GM19240 (cell line): ENCODE measurements around the gene KRTAP10-3.
"Not testable (repeated sequence)": the region's sequence is repeated elsewhere in the genome, so short reads cannot be mapped to it uniquely, and the experiment has no call there.

ENCODE experiments used
- DNase-seq: peaks from one replicate; pipeline ENCODE4 v3.0.0; 2011; ENCODE audit warnings: low spot score; ENCODE audit not compliant: insufficient read length

The KRTAP10-3 gene

GRCh38 chr21:44590897-44591800, 32.6 kb upstream of the KRTAP10-3 start:
- not testable (repeated sequence) for DNase-seq

- no peak for DNase-seq
These were observed 31.7 kb upstream of the KRTAP10-3 start for GRCh38 chr21:44590311-44590721.

GRCh38 chr21:44589586-44590305, 31.2 kb upstream of the KRTAP10-3 start:
- DNase-seq: no peak

- DNase-seq: no peak
These were observed 30.5 kb upstream of the KRTAP10-3 start for GRCh38 chr21:44589094-44589493.

- no peak for DNase-seq
These were observed 27.3 kb upstream of the KRTAP10-3 start for GRCh38 chr21:44585892-44586291.

- DNase-seq: no peak
These were observed 25.2 kb upstream of the KRTAP10-3 start for GRCh38 chr21:44583800-44584147.

- no peak for DNase-seq
These were observed 24.6 kb upstream of the KRTAP10-3 start for GRCh38 chr21:44583089-44583799.

- no peak for DNase-seq
These were observed 23.5 kb upstream of the KRTAP10-3 start for GRCh38 chr21:44582055-44582454.

- no peak for DNase-seq
These were observed 22.6 kb upstream of the KRTAP10-3 start for GRCh38 chr21:44581158-44581557.

- not testable (repeated sequence) for DNase-seq
These were observed 21.7 kb upstream of the KRTAP10-3 start, which contains the start of gene KRTAP10-5 for GRCh38 chr21:44580231-44580821. TSS of gene KRTAP10-5 (minus strand) at chr21:44580604. CDS start at chr21:44580578, 26 bp downstream.

- no peak for DNase-seq
These were observed 21.2 kb upstream of the KRTAP10-3 start for GRCh38 chr21:44579833-44580144.

- no peak for DNase-seq
These were observed 20.6 kb upstream of the KRTAP10-3 start for GRCh38 chr21:44579056-44579832.

- DNase-seq: no peak
These were observed 19.9 kb upstream of the KRTAP10-3 start for GRCh38 chr21:44578371-44579055.

GRCh38 chr21:44576025-44576420, 17.4 kb upstream of the KRTAP10-3 start:
- DNase-seq: no peak

GRCh38 chr21:44575307-44576024, 16.9 kb upstream of the KRTAP10-3 start:
- DNase-seq: no peak

GRCh38 chr21:44574457-44575306, 16.1 kb upstream of the KRTAP10-3 start:
- no peak for DNase-seq

- DNase-seq: not testable (repeated sequence)
These were observed 15.2 kb upstream of the KRTAP10-3 start, which contains the start of gene KRTAP10-4 for GRCh38 chr21:44573630-44574456. TSS of gene KRTAP10-4 (plus strand) at chr21:44573729. CDS start at chr21:44573759, 30 bp downstream.
